HL-60 (cell line): Measurements from ENCODE around the gene GPR32.

Source experiments
- POLR2AphosphoS5 ChIP-seq: IDR thresholded peaks from 2 replicates; pipeline ENCODE4 v1.6.1; 2012; ENCODE audit warnings: low read depth
- SPI1 ChIP-seq: IDR thresholded peaks from 2 replicates; pipeline ENCODE4 v1.6.1; 2012; ENCODE audit warnings: low read depth, mild to moderate bottlenecking, borderline replicate concordance
- TF ChIP-seq, protein P1 (sequence below): IDR thresholded peaks from one replicate; pipeline ENCODE4 v1.5.1; 2011; ENCODE audit warnings: low read length, control low read depth, inconsistent platforms; ENCODE audit not compliant: insufficient read depth
- TF ChIP-seq, protein P2 (sequence below): IDR thresholded peaks from 2 replicates; pipeline ENCODE4 v1.6.1; 2012; ENCODE audit warnings: low read depth; ENCODE audit not compliant: insufficient replicate concordance

DNA sequence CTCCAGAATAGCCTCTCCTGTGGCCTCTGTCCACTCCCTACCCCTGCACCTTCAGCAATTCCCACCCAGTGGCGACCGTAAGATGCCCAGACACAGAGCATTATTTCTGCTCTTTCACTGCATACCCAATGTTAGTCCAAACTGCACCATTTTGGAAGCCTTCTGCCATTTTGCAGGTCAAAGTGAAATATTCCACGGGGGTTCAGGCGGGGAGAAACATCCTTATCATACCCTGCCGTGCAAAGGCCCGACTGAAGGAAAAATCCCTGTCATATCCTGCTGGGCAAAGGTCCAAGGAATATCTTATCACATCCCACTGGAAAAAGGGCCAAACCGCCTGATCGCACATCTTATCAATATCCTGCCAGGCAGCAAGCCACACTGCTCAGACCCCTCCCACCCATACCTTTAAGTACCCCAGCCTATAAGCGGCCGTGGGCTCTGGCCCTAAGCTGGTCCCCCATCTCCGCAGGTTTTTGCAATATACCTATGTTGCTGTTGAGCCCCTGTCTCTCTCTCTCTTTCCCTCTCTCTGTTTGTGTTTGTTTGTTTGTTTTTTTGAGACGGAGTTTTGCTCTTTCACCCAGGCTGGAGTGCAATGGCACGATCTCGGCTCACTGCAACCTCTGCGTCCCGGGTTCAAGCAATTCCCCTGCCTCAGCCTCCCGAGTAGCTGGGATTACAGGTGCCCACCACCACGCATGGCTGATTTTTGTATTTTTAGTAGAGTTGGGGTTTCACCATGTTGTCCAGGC, 28.9 kb upstream of the GPR32 start:
- TF ChIP-seq, protein P1, sequence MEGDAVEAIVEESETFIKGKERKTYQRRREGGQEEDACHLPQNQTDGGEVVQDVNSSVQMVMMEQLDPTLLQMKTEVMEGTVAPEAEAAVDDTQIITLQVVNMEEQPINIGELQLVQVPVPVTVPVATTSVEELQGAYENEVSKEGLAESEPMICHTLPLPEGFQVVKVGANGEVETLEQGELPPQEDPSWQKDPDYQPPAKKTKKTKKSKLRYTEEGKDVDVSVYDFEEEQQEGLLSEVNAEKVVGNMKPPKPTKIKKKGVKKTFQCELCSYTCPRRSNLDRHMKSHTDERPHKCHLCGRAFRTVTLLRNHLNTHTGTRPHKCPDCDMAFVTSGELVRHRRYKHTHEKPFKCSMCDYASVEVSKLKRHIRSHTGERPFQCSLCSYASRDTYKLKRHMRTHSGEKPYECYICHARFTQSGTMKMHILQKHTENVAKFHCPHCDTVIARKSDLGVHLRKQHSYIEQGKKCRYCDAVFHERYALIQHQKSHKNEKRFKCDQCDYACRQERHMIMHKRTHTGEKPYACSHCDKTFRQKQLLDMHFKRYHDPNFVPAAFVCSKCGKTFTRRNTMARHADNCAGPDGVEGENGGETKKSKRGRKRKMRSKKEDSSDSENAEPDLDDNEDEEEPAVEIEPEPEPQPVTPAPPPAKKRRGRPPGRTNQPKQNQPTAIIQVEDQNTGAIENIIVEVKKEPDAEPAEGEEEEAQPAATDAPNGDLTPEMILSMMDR: no peak
- TF ChIP-seq, protein P2, sequence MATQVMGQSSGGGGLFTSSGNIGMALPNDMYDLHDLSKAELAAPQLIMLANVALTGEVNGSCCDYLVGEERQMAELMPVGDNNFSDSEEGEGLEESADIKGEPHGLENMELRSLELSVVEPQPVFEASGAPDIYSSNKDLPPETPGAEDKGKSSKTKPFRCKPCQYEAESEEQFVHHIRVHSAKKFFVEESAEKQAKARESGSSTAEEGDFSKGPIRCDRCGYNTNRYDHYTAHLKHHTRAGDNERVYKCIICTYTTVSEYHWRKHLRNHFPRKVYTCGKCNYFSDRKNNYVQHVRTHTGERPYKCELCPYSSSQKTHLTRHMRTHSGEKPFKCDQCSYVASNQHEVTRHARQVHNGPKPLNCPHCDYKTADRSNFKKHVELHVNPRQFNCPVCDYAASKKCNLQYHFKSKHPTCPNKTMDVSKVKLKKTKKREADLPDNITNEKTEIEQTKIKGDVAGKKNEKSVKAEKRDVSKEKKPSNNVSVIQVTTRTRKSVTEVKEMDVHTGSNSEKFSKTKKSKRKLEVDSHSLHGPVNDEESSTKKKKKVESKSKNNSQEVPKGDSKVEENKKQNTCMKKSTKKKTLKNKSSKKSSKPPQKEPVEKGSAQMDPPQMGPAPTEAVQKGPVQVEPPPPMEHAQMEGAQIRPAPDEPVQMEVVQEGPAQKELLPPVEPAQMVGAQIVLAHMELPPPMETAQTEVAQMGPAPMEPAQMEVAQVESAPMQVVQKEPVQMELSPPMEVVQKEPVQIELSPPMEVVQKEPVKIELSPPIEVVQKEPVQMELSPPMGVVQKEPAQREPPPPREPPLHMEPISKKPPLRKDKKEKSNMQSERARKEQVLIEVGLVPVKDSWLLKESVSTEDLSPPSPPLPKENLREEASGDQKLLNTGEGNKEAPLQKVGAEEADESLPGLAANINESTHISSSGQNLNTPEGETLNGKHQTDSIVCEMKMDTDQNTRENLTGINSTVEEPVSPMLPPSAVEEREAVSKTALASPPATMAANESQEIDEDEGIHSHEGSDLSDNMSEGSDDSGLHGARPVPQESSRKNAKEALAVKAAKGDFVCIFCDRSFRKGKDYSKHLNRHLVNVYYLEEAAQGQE: no peak
- no peak for TF ChIP-seq POLR2AphosphoS5
- no peak for TF ChIP-seq SPI1
